Esophagus muscularis mucosa (tissue), 3 donors: ENCODE data around the gene SUGP1.

Experiments used
- POLR2AphosphoS5 ChIP-seq, 2 donors: sonication (generic); formaldehyde crosslinking; IDR thresholded peaks; one replicate each; pipeline ENCODE4 v1.6.1; 2017; ENCODE audit warnings: antibody characterized with exemption in 2 of 2
- TF ChIP-seq, protein P1 (sequence below), 3 experiments: fragments of 200-600 bp in 2 of 3; fragments of 450-650 bp in 1 of 3; sonication (generic) in 2 of 3; IDR thresholded peaks; one replicate each; pipeline ENCODE4 v1.5.1; 2017 to 2019; ENCODE audit warnings: antibody characterized with exemption in 3 of 3, mild to moderate bottlenecking in 2 of 3, moderate library complexity in 1 of 3

DNA sequence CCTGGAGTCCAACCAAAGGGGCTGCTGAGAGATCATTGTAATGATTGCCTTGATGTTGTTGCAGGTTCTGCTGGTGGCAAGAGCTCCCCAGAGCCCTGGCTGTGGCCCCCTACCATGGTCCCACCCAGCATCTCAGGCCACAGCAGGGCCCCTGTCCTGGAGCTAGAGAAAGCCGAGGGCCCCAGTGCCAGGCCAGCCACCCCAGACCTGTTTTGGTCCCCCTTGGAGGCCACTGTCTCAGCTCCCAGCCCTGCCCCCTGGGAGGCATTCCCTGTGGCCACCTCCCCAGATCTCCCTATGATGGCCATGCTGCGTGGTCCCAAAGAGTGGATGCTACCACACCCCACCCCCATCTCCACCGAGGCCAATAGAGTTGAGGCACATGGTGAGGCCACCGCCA lies 93.1 kb downstream of the SUGP1 start:
- TF ChIP-seq POLR2AphosphoS5 (IDR thresholded peaks at IDR 0.05) = no peak
- TF ChIP-seq, protein P1, sequence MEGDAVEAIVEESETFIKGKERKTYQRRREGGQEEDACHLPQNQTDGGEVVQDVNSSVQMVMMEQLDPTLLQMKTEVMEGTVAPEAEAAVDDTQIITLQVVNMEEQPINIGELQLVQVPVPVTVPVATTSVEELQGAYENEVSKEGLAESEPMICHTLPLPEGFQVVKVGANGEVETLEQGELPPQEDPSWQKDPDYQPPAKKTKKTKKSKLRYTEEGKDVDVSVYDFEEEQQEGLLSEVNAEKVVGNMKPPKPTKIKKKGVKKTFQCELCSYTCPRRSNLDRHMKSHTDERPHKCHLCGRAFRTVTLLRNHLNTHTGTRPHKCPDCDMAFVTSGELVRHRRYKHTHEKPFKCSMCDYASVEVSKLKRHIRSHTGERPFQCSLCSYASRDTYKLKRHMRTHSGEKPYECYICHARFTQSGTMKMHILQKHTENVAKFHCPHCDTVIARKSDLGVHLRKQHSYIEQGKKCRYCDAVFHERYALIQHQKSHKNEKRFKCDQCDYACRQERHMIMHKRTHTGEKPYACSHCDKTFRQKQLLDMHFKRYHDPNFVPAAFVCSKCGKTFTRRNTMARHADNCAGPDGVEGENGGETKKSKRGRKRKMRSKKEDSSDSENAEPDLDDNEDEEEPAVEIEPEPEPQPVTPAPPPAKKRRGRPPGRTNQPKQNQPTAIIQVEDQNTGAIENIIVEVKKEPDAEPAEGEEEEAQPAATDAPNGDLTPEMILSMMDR (IDR thresholded peaks at IDR 0.05) = no peak
